GM21515 (cell line): Measurements from ENCODE around the gene STMP1.
"Not testable (repeated sequence)": the region's sequence is repeated elsewhere in the genome, so short reads cannot be mapped to it uniquely, and the experiment has no call there.

Experiments
- ATAC-seq: cut with Tn5 transposase; IDR thresholded peaks from one replicate; pipeline ENCODE4 v1.9.1; 2021; ENCODE audit not compliant: unreplicated experiment

STMP1 gene

GRCh38 chr7:135662373-135663114 is at the start of gene STMP1:
Gene STMP1 (plus strand): TSS chr7:135662514.
- peak; percentile 95 for ATAC-seq

- ATAC-seq: no peak
Observed at GRCh38 chr7:135616136-135616535, 46.2 kb upstream of the STMP1 start.

GRCh38 chr7:135617781-135618180 is 44.5 kb upstream of the STMP1 start:
- no peak for ATAC-seq

GRCh38 chr7:135618510-135618909 is 43.8 kb upstream of the STMP1 start:
- ATAC-seq: no peak

- no peak for ATAC-seq
Observed at GRCh38 chr7:135620447-135620846, 41.9 kb upstream of the STMP1 start.

GRCh38 chr7:135620980-135621850 is 41.1 kb upstream of the STMP1 start:
- no peak for ATAC-seq

- no peak for ATAC-seq
Observed at GRCh38 chr7:135634191-135634878, 28.0 kb upstream of the STMP1 start.

GRCh38 chr7:135639690-135640089 is 22.6 kb upstream of the STMP1 start:
- ATAC-seq: not testable (repeated sequence)

GRCh38 chr7:135644154-135644553 is 18.2 kb upstream of the STMP1 start:
- ATAC-seq: no peak

GRCh38 chr7:135644729-135645128 is 17.6 kb upstream of the STMP1 start:
- ATAC-seq: no peak

- no peak for ATAC-seq
Observed at GRCh38 chr7:135645296-135645904, 16.9 kb upstream of the STMP1 start.

GRCh38 chr7:135647755-135648154 is 14.6 kb upstream of the STMP1 start:
- no peak for ATAC-seq

GRCh38 chr7:135648235-135648634 is 14.1 kb upstream of the STMP1 start:
- ATAC-seq: no peak

- ATAC-seq: no peak
Observed at GRCh38 chr7:135650831-135651573, 11.3 kb upstream of the STMP1 start.

- no peak for ATAC-seq
Observed at GRCh38 chr7:135653340-135654080, 8.8 kb upstream of the STMP1 start.

GRCh38 chr7:135658564-135658963 is 3.8 kb upstream of the STMP1 start:
- no peak for ATAC-seq

GRCh38 chr7:135659159-135659846 is 3.0 kb upstream of the STMP1 start:
- no peak for ATAC-seq

- ATAC-seq: no peak
Observed at GRCh38 chr7:135661311-135662122, 797 bp upstream of the STMP1 start.

- ATAC-seq: no peak
Observed at GRCh38 chr7:135662123-135662372, 266 bp upstream of the STMP1 start.
